ENCODE measurements around the gene UNC13B.

DNA sequence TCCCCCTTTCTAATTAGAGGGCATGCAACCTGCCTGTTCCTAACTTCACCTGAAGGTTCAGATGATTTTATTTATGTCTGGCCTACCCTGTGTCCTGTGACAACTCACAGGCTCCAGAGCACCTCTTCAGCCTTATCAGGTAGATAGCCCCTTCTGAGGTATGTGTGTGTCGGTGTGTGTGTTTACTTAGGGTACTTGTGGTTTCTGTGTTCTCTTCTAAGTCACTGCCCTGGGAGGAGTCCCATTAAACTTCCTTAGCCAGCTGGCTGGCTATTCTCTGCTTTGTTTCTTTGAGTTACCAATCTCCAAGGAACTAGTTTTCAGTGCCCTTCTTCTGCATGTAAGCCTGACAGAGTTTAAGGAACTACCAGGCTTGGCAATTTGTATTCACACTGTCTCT is 74.9 kb downstream of the UNC13B start:
- no peak for TF ChIP-seq POLR2AphosphoS5 (IDR thresholded peaks at IDR 0.05; ENCODE audit: low read depth, low read length)
- TF ChIP-seq TAF1 (IDR thresholded peaks at IDR 0.05; ENCODE audit: borderline replicate concordance, insufficient read depth, low read length): no peak
- TF ChIP-seq SIN3A (IDR thresholded peaks at IDR 0.05; ENCODE audit: borderline replicate concordance, insufficient read depth, low read length): no peak
- TF ChIP-seq, protein P1, sequence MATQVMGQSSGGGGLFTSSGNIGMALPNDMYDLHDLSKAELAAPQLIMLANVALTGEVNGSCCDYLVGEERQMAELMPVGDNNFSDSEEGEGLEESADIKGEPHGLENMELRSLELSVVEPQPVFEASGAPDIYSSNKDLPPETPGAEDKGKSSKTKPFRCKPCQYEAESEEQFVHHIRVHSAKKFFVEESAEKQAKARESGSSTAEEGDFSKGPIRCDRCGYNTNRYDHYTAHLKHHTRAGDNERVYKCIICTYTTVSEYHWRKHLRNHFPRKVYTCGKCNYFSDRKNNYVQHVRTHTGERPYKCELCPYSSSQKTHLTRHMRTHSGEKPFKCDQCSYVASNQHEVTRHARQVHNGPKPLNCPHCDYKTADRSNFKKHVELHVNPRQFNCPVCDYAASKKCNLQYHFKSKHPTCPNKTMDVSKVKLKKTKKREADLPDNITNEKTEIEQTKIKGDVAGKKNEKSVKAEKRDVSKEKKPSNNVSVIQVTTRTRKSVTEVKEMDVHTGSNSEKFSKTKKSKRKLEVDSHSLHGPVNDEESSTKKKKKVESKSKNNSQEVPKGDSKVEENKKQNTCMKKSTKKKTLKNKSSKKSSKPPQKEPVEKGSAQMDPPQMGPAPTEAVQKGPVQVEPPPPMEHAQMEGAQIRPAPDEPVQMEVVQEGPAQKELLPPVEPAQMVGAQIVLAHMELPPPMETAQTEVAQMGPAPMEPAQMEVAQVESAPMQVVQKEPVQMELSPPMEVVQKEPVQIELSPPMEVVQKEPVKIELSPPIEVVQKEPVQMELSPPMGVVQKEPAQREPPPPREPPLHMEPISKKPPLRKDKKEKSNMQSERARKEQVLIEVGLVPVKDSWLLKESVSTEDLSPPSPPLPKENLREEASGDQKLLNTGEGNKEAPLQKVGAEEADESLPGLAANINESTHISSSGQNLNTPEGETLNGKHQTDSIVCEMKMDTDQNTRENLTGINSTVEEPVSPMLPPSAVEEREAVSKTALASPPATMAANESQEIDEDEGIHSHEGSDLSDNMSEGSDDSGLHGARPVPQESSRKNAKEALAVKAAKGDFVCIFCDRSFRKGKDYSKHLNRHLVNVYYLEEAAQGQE (IDR thresholded peaks at IDR 0.05; ENCODE audit: insufficient read depth in 1 of 2, low read depth in 2 of 2, low read length in 2 of 2): no peak
